ENCODE results near the gene VGLL4.
"Not testable (repeated sequence)": the region's sequence is repeated elsewhere in the genome, so short reads cannot be mapped to it uniquely, and the experiment has no call there.

VGLL4 gene

GRCh38 chr3:11643605-11644087 lies at the start of gene VGLL4:
Gene VGLL4, minus strand, starts transcription at chr3:11643915. Its CDS starts 397 bp downstream, at chr3:11643518.
- peak; percentile 80 for DNase-seq

DNA sequence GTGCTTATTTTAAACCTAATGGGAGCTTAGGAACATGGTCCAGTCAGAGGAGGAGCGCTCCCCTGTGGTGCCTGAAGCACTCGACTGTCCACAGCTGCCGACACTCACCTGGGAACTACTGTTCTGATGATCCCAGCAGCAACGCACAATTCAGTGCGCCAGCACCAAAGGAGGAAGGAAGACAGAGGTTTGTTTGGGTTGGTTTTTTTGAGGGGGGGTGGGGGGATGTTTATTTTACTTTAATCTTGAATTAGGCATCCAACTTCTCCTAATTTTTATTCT lies 48.8 kb upstream of the VGLL4 start:
- DNase-seq, result no peak

DNA sequence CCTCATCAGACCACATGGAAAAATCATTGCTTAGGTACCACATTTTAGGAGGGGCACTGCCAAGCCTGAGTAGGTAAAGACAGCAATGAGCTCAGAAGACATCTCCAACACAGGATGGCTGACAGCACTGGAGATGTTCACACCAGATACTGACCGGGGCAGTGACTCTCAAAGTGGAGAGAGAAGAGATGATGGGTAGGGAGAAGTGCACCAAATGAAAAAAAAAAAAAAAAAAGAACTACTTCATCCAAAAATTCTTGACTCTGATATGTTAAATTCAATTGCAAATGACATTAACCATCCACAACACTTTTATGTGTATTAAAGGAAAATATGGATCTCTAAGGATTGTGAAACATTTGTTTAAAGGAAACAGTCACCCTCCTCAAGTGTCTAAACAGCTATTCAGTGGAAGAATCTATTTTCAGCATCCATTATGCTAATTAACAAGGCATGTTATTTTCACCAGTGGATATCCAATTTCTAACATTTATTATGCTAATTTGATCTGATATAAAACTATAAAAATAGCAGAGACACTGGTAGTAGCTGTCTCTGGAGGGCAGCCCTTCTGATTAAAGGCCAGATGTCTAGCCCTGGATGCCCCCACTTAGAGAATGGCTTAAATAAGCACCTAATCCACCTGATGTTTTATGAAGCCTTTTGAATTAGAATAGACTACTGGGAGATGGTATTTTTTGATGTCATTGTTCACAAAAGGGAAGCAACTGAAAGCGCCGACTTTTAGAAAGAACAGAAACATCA lies 48.2 kb upstream of the VGLL4 start:
- no peak for DNase-seq

GRCh38 chr3:11690863-11691766 lies 47.4 kb upstream of the VGLL4 start:
- DNase-seq, result no peak

GRCh38 chr3:11689749-11690148 lies 46.0 kb upstream of the VGLL4 start:
- no peak for DNase-seq

- DNase-seq, result not testable (repeated sequence)
Measured at GRCh38 chr3:11684980-11685379, 41.3 kb upstream of the VGLL4 start.

GRCh38 chr3:11680509-11680908 lies 36.8 kb upstream of the VGLL4 start:
- DNase-seq, result no peak

- no peak for DNase-seq
Measured at GRCh38 chr3:11679964-11680363, 36.2 kb upstream of the VGLL4 start.

DNA sequence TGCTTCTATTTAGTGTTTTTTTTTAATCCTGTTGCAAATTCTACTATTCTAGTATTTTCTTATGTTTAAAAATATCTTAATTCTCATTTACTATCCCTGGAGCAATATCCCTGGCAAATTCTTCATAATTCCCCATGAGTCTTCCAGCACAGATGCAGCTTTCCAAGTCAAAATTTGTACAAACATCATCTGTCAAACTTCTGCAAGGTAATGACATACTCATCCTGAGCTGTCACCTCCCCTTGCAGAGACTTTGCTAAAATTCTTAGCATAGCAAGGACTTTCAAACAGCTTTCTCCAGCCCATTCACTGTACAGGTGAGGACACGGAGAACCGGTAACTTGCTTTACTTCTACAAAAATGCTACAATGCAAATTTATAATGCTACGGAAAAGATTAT lies 28.6 kb upstream of the VGLL4 start:
- no peak for DNase-seq

- no peak for DNase-seq
Measured at GRCh38 chr3:11671648-11672100, 28.0 kb upstream of the VGLL4 start.

GRCh38 chr3:11668243-11669235 lies 24.8 kb upstream of the VGLL4 start:
- no peak for DNase-seq

- DNase-seq, result no peak
Measured at GRCh38 chr3:11665331-11665730, 21.6 kb upstream of the VGLL4 start.

DNA sequence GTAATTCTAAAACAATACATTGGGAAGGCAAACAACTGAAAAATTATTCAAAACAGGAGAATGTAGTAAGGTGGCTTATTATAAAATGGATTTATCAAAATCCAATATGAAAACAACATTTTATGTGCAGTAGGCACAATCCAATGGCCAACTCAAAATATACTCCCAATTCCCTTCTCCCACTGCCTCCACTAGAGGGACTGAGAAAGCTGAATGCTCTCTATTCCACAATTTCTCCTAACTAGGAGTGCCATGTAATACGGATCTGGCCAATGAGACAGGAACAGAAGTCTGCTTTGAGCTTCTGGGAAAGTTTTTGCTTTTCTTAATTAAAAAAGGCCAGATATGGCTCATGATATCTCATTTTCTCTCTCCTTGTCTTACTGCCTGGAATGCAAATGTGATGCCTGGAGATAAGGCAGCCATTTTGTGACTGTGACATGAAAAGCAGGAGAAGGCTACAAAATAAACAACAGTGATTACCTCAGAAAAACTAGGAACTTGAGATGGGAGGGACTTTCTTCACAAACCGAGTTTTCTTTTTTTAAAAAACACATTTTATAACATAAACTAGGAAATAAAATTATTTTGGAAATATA lies 18.8 kb upstream of the VGLL4 start:
- no peak for DNase-seq

- DNase-seq, result no peak
Measured at GRCh38 chr3:11661827-11662226, 18.1 kb upstream of the VGLL4 start.

DNA sequence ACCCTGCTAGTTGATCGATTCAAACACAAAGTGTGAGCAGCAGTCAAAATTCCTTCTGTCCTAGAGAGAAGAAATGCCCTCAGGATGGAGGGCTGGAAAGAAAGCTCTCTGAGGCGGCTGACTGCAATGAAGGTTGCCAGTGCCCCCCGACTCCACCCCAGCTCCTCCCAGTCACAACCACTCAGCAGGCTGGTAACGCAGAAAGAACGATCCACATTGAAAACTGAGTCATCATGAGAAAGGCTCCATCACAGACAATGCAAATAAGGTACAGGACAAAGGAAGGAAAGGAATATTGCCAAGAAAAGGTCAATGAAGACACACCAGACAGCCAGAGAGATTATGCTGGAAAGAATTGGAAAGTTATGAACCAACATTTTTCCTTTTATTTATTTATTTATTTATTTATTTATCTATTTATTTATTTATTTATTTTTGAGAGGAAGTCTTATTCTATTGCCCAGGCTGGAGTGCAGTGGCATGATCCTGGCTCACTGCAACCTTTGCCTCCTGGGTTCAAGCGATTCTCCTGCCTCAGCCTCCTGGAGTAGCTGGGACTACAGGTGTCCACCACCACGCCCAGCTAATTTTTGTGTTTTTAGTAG lies 17.4 kb upstream of the VGLL4 start:
- no peak for DNase-seq

GRCh38 chr3:11660242-11660641 lies 16.5 kb upstream of the VGLL4 start:
- no peak for DNase-seq

DNA sequence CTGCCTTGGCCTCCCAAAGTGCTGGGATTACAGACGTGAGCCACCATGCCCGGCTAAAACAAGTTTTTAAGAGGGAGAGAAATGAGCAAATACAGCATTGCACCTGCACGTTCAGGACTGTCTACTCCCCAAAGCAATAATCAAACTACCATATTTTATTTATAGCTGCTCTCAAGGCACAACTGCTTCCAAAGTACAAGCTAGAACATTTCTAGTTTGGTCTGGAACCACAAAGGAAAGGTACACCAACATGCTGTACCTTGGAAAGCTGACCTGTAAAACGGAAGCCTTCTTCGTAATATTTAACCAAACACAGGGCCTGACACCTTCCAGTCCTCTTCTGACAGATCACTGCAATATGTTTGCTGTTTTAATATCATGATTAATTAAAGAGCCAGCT lies 14.5 kb upstream of the VGLL4 start:
- no peak for DNase-seq

DNA sequence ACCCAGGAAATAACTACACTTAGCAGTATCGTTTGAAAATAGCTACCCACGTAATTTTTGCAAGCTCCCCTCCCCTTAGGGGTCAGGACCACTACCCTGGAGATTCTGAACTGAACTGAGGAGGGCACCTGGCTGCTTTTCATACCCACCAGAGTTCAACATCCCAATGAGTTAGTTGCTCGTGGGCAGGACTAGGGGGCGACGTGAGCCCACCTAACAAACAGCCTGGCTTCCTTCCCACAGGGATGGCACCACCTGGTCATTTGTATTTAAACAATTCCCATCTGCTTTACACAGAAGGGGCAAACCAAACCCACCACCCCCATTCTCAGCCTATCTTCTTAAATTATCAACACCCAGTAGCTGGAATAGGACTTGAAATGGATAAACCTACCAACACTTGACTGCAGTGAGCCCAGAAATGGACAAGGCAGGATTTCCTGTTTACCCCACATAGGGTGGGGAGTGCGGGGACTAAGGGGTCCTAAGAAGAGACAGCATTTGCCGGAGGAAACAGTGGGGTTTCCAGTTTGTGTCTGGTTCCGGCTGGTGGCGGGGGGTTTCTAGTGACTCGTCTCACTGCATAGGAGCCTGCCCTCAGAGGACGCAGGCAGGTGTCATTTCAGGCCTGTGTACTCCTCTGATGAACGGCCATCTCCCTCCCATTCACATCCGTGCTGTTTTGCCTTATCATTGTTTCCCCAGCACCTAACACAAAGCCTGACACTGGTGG lies 11.6 kb upstream of the VGLL4 start:
- DNase-seq, result peak; percentile 23

GRCh38 chr3:11654166-11654565 lies 10.5 kb upstream of the VGLL4 start:
- DNase-seq, result no peak

- no peak for DNase-seq
Measured at GRCh38 chr3:11653298-11654055, 9.8 kb upstream of the VGLL4 start.

All from NCI-H1105 treated with DMSO at 0.1 percent for 48 hours (cell line).